A549 (cell line): ENCODE results near the gene RPS6KA3. TPM values are rescaled to one million over a fixed set of nuclear protein-coding genes. Genes with fewer than 3 reads are reported as not detected.

ENCODE experiments used
- ATAC-seq, 2 experiments: fragments of 200-7000 bp in 1 of 2; fragments of >200 bp in 1 of 2; cut with Nextera tagmentation in 1 of 2; cut with Tn5 transposase in 1 of 2; 3 replicates each; pipeline versions ENCODE4 v1.8.0 to v1.9.1; 2018 to 2020; ENCODE audit warnings: mild to moderate bottlenecking in 1 of 2, moderate library complexity in 1 of 2
- CTCF ChIA-PET: fragments of 300-600 bp; sonication (Branson Sonifier 250); formaldehyde crosslinking; extraction: SDS; loops from one replicate; lab custom pipeline; 2021; ENCODE audit warnings: antibody characterized with exemption, inconsistent platforms; lab: Yijun Ruan, JAX
- POLR2A ChIA-PET: fragments of 350-600 bp; formaldehyde crosslinking; extraction: SDS; loops from one replicate; lab custom pipeline; 2021; ENCODE audit warnings: antibody characterized with exemption, inconsistent platforms; lab: Yijun Ruan, JAX
- DNase-seq, 2 experiments: peaks; one replicate each; pipeline versions ENCODE4 v3.0.0 to v3.0.0-alpha.2; 2011 to 2016; ENCODE audit warnings: low read depth in 1 of 2, low spot score in 1 of 2
- FAIRE-seq: peaks from 2 replicates; lab custom pipeline; 2011; peaks lifted over from hg19 to GRCh38; lab: Jason Lieb, UNC
- H3K27ac ChIP-seq, 2 experiments: fragments of >200 bp; sonication (Bioruptor Twin); formaldehyde crosslinking; 3 replicates each; pipeline ENCODE4 v1.5.1; 2016 to 2017
- H3K4me1 ChIP-seq: fragments of >200 bp; sonication (Bioruptor Twin); formaldehyde crosslinking; 3 replicates; pipeline ENCODE4 v1.6.1; 2016
- H3K4me2 ChIP-seq: fragments of >200 bp; sonication (Bioruptor Twin); formaldehyde crosslinking; 3 replicates; pipeline ENCODE4 v1.6.1; 2016
- H3K4me3 ChIP-seq: fragments of >200 bp; sonication (Bioruptor Twin); formaldehyde crosslinking; 3 replicates; pipeline ENCODE4 v1.5.1; 2016
- H3K9me3 ChIP-seq: fragments of >200 bp; sonication (Bioruptor Twin); formaldehyde crosslinking; 3 replicates; pipeline ENCODE4 v1.6.1; 2016
- ATOH8 ChIP-seq: fragments of 250-450 bp; sonication (Bioruptor Pico); IDR thresholded peaks from 2 replicates; pipeline ENCODE4 v1.5.0; 2020; ENCODE audit warnings: low read depth, mild to moderate bottlenecking, moderate library complexity
- BHLHE40 ChIP-seq: IDR thresholded peaks from 2 replicates; pipeline ENCODE4 v1.6.1; 2012; ENCODE audit warnings: low read depth, low read length, inconsistent platforms
- FOXS1 ChIP-seq: fragments of 250-450 bp; sonication (Bioruptor Pico); IDR thresholded peaks from 2 replicates; pipeline ENCODE4 v1.5.0; 2020; ENCODE audit warnings: mild to moderate bottlenecking, moderate library complexity
- HDAC2 ChIP-seq: fragments of 200-600 bp; sonication (generic); IDR thresholded peaks from 2 replicates; pipeline ENCODE4 v1.6.1; 2016
- HEYL ChIP-seq: fragments of 250-450 bp; sonication (Bioruptor Pico); IDR thresholded peaks from 2 replicates; pipeline ENCODE4 v1.8.0; 2021; ENCODE audit warnings: mild to moderate bottlenecking, moderate library complexity
- HOXA7 ChIP-seq: fragments of 250-450 bp; sonication (Bioruptor Pico); IDR thresholded peaks from 2 replicates; pipeline ENCODE4 v1.5.0; 2020; ENCODE audit warnings: mild to moderate bottlenecking, moderate library complexity
- JUN ChIP-seq, 2 experiments: fragments of >200 bp; sonication (Bioruptor Twin); formaldehyde crosslinking; IDR thresholded peaks; 2 replicates in 1 of 2; 3 replicates in 1 of 2; pipeline ENCODE4 v1.6.1; 2016 to 2017
- KDM5A ChIP-seq: fragments of 200-600 bp; sonication (generic); IDR thresholded peaks from 2 replicates; pipeline ENCODE4 v1.6.1; 2016; ENCODE audit warnings: antibody characterized with exemption, mild to moderate bottlenecking
- MAFK ChIP-seq: fragments of 450-650 bp; IDR thresholded peaks from 2 replicates; pipeline ENCODE4 v1.6.1; 2014; ENCODE audit not compliant: partially characterized antibody
- MAX ChIP-seq: IDR thresholded peaks from 2 replicates; pipeline ENCODE4 v1.6.1; 2012
- MAZ ChIP-seq: fragments of 150-350 bp; IDR thresholded peaks from 2 replicates; pipeline ENCODE4 v1.6.1; 2014; ENCODE audit warnings: antibody characterized with exemption, low read depth, low read length, borderline replicate concordance
- MYC ChIP-seq: IDR thresholded peaks from 2 replicates; pipeline ENCODE4 v1.6.1; 2012; ENCODE audit warnings: mild to moderate bottlenecking, inconsistent platforms, low read length, improper control_type of control experiment, borderline replicate concordance
- NFE2L2 ChIP-seq: fragments of 150-350 bp; conservative IDR thresholded peaks from 2 replicates; pipeline ENCODE4 v1.6.1; 2014; ENCODE audit warnings: low read length
- NR3C1 ChIP-seq: fragments of >200 bp; sonication (Bioruptor Twin); formaldehyde crosslinking; IDR thresholded peaks from 3 replicates; pipeline ENCODE4 v1.6.1; 2017
- POLR2AphosphoS2 ChIP-seq: conservative IDR thresholded peaks from 2 replicates; pipeline ENCODE4 v1.6.1; 2012; ENCODE audit warnings: low read length, improper control_type of control experiment, inconsistent platforms
- RAD21 ChIP-seq, 2 experiments: fragments of >200 bp in 1 of 2; sonication (Bioruptor Twin) in 1 of 2; formaldehyde crosslinking in 1 of 2; IDR thresholded peaks in 1 of 2; conservative IDR thresholded peaks in 1 of 2; 2 replicates in 1 of 2; 3 replicates in 1 of 2; pipeline ENCODE4 v1.6.1; 2012 to 2018; ENCODE audit warnings: inconsistent platforms in 1 of 2
- REST ChIP-seq: fragments of 200-600 bp; sonication (generic); IDR thresholded peaks from 2 replicates; pipeline ENCODE4 v1.6.1; 2016; ENCODE audit warnings: antibody characterized with exemption, mild to moderate bottlenecking, moderate library complexity
- ZC3H11A ChIP-seq: fragments of 450-650 bp; IDR thresholded peaks from 2 replicates; pipeline ENCODE4 v1.6.1; 2014; ENCODE audit warnings: antibody characterized with exemption, mild to moderate bottlenecking
- WGBS: methylation state at CpG from one replicate; pipeline ENCODE4 v1.1.6; 2017; ENCODE audit errors: missing lambda C conversion rate; 5-methylcytosine and 5-hydroxymethylcytosine counted together
- polyA plus RNA-seq, 4 experiments: library from polyadenylated mRNA; depleted of rRNA in 3 of 4; stranded (reverse); fragments of >200 nt; fragmentation: RNase III in 1 of 4; extraction: RNeasy Plus Mini Kit Qiagen cat#74134 plus additional on column Dnase treatment in 1 of 4; gene quantifications; 2 replicates in 3 of 4; 3 replicates in 1 of 4; pipeline ENCODE4 v1.2.3, GENCODE V29; 2011 to 2017
- small RNA-seq, 6 experiments: library from RNA; depleted of rRNA; stranded (forward); fragments of <200 nt; gene quantifications; one replicate each; pipeline ENCODE3, GENCODE V24; 2012

Gene RPS6KA3
- polyA plus RNA-seq, 2 of the 4 experiments (the other 2 are of a cell fraction) = 41.1 to 117 TPM

- Histone ChIP-seq H3K27ac (no peak overlapping the region), H3K9me3 (no peaks in the 10 kb centered on the region), H3K4me1 (no peaks in the 10 kb centered on the region), H3K4me3 (no peak overlapping the region), H3K4me2 (no peak overlapping the region)
- CTCF ChIA-PET = no interaction called here
- no peak for FAIRE-seq
- TF ChIP-seq KDM5A = no peak
- no peak for TF ChIP-seq ATOH8 (CRISPR knock-in tag)
- no peak for TF ChIP-seq MAZ
- TF ChIP-seq JUN (IDR thresholded peaks at IDR 0.05) = no peak
- no peak for TF ChIP-seq MAX
- TF ChIP-seq MYC = no peak
- no peak for TF ChIP-seq FOXS1
- no peak for TF ChIP-seq HDAC2
- TF ChIP-seq NFE2L2 = no peak
- TF ChIP-seq HOXA7 (CRISPR knock-in tag) = no peak
- TF ChIP-seq RAD21 (conservative IDR thresholded peaks at IDR 0.05 in 1 of 2, IDR thresholded peaks at IDR 0.05 in 1 of 2) = no peak
- no peak for TF ChIP-seq POLR2AphosphoS2
- no peak for TF ChIP-seq NR3C1
- no peak for TF ChIP-seq REST
- TF ChIP-seq ZC3H11A = no peak
- no peak for TF ChIP-seq HEYL (CRISPR knock-in tag)
- TF ChIP-seq MAFK = no peak
- no peak for TF ChIP-seq BHLHE40
- POLR2A ChIA-PET = no interaction called here
- no peak for DNase-seq
- WGBS = 100% methylated on average over 2 of the region's 2 CpGs
- no peak for ATAC-seq
These were observed 164.7 kb downstream of the RPS6KA3 start for GRCh38 chrX:20101934-20102581.

Small RNA genes lying within 50 kb of the gene (small RNA-seq; reads per million reads assigned to genes)
- 1.4 to 15.9 (median 7.6) reads per million in 6 experiments for gene RF00493
- 0 reads per million in 6 experiments for gene RF00494

Other genes starting within 250 kb of the RPS6KA3 start
- gene MAP7D2, start 150.0 kb downstream of the RPS6KA3 start, polyA plus RNA-seq (2011; rRNA removed) = 10.1 and 11.6 TPM in 2 replicates
- 9.4 to 10.1 TPM (median 10.1 TPM) in 3 replicates for gene MAP7D2, start 150.0 kb downstream of the RPS6KA3 start, polyA plus RNA-seq (2017; fragmentation: RNase III; extraction: RNeasy Plus Mini Kit Qiagen cat#74134 plus additional on column Dnase treatment)
- gene EIF1AX, start 125.1 kb downstream of the RPS6KA3 start, polyA plus RNA-seq (2011; rRNA removed) = 112 and 203 TPM in 2 replicates
- gene EIF1AX, start 125.1 kb downstream of the RPS6KA3 start, polyA plus RNA-seq (2017; fragmentation: RNase III; extraction: RNeasy Plus Mini Kit Qiagen cat#74134 plus additional on column Dnase treatment) = 127 to 134 TPM (median 128 TPM) in 3 replicates